Loucy (cell line): ENCODE results near the gene AXDND1.
"Not testable (repeated sequence)": the region's sequence is repeated elsewhere in the genome, so short reads cannot be mapped to it uniquely, and the experiment has no call there.

Source experiments
- H2AFZ ChIP-seq: fragments of 200-600 bp; sonication (generic); 2 replicates; pipeline ENCODE4 v1.6.0; 2016; ENCODE audit warnings: antibody characterized with exemption, mild to moderate bottlenecking, low read length, moderate library complexity
- H3F3A ChIP-seq: fragments of 200-600 bp; 2 replicates; pipeline ENCODE4 v1.6.0; 2016; ENCODE audit warnings: antibody characterized with exemption, low read depth, mild to moderate bottlenecking
- H3K27me3 ChIP-seq: fragments of 200-600 bp; sonication (generic); 2 replicates; pipeline ENCODE4 v1.6.1; 2014; ENCODE audit warnings: low read length, mild to moderate bottlenecking; ENCODE audit not compliant: insufficient read depth, poor library complexity, severe bottlenecking
- H3K36me3 ChIP-seq: fragments of 200-600 bp; sonication (generic); 2 replicates; pipeline ENCODE4 v1.6.1; 2016; ENCODE audit warnings: low read length; ENCODE audit not compliant: insufficient read depth
- H3K4me1 ChIP-seq: fragments of 200-600 bp; sonication (generic); 2 replicates; pipeline ENCODE4 v1.5.1; 2014; ENCODE audit warnings: low read length, mild to moderate bottlenecking; ENCODE audit not compliant: insufficient read depth, poor library complexity, severe bottlenecking
- H3K4me2 ChIP-seq: fragments of 200-600 bp; sonication (generic); 2 replicates; pipeline ENCODE4 v1.6.0; 2014; ENCODE audit warnings: antibody characterized with exemption, low read length, low read depth, mild to moderate bottlenecking; ENCODE audit not compliant: poor library complexity, severe bottlenecking
- H3K4me3 ChIP-seq: fragments of 200-600 bp; sonication (generic); 2 replicates; pipeline ENCODE4 v1.5.1; 2014; ENCODE audit warnings: low read length, mild to moderate bottlenecking, mixed read lengths; ENCODE audit not compliant: poor library complexity, severe bottlenecking
- H3K79me2 ChIP-seq: fragments of 200-600 bp; sonication (generic); 2 replicates; pipeline ENCODE4 v1.6.1; 2014; ENCODE audit warnings: low read length; ENCODE audit not compliant: insufficient read depth
- H3K9ac ChIP-seq: fragments of 200-600 bp; sonication (generic); 2 replicates; pipeline ENCODE4 v1.6.0; 2014; ENCODE audit warnings: mild to moderate bottlenecking, low read depth, low read length, moderate library complexity; ENCODE audit not compliant: poor library complexity, severe bottlenecking
- H3K9me2 ChIP-seq: fragments of 200-600 bp; sonication (generic); replicated peaks from 2 replicates; pipeline ENCODE4 v1.6.1; 2016; ENCODE audit warnings: low read depth, low read length, mixed read lengths
- H3K9me3 ChIP-seq: fragments of 200-600 bp; sonication (generic); 2 replicates; pipeline ENCODE4 v1.6.1; 2014; ENCODE audit warnings: mild to moderate bottlenecking, antibody characterized with exemption, low read length, low read depth; ENCODE audit not compliant: insufficient read depth
- H4K20me1 ChIP-seq: fragments of 200-600 bp; sonication (generic); 2 replicates; pipeline ENCODE4 v1.6.0; 2014; ENCODE audit warnings: antibody characterized with exemption, low read length, mild to moderate bottlenecking; ENCODE audit not compliant: insufficient read depth, poor library complexity, severe bottlenecking
- EZH2phosphoT487 ChIP-seq: fragments of 200-600 bp; IDR thresholded peaks from 2 replicates; pipeline ENCODE4 v1.6.1; 2018; ENCODE audit warnings: antibody characterized with exemption, mild to moderate bottlenecking, moderate library complexity, borderline replicate concordance
- TF ChIP-seq, protein P1 (sequence below): fragments of 200-600 bp; sonication (generic); conservative IDR thresholded peaks from 2 replicates; pipeline ENCODE4 v1.5.1; 2014; ENCODE audit warnings: mild to moderate bottlenecking, antibody characterized with exemption, low read length

Gene AXDND1

GRCh38 chr1:179440971-179441370 lies 75.2 kb downstream of the AXDND1 start:
- Histone ChIP-seq H3K9me2 (no peaks in the 10 kb centered on the region), H3K27me3 (no peaks in the 10 kb centered on the region), H3K9me3 (no peaks in the 10 kb centered on the region), H3K4me2 (no peak overlapping the region), H3F3A (no peaks in the 10 kb centered on the region), H3K79me2 (no peaks in the 10 kb centered on the region), H3K4me3 (no peak overlapping the region), H3K9ac (no peak overlapping the region), H2AFZ (no peak overlapping the region), H3K4me1 (no peaks in the 10 kb centered on the region), H4K20me1 (no peaks in the 10 kb centered on the region), H3K36me3 (no peaks in the 10 kb centered on the region)
- TF ChIP-seq, protein P1, sequence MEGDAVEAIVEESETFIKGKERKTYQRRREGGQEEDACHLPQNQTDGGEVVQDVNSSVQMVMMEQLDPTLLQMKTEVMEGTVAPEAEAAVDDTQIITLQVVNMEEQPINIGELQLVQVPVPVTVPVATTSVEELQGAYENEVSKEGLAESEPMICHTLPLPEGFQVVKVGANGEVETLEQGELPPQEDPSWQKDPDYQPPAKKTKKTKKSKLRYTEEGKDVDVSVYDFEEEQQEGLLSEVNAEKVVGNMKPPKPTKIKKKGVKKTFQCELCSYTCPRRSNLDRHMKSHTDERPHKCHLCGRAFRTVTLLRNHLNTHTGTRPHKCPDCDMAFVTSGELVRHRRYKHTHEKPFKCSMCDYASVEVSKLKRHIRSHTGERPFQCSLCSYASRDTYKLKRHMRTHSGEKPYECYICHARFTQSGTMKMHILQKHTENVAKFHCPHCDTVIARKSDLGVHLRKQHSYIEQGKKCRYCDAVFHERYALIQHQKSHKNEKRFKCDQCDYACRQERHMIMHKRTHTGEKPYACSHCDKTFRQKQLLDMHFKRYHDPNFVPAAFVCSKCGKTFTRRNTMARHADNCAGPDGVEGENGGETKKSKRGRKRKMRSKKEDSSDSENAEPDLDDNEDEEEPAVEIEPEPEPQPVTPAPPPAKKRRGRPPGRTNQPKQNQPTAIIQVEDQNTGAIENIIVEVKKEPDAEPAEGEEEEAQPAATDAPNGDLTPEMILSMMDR: no peak
- TF ChIP-seq EZH2phosphoT487: no peak

DNA sequence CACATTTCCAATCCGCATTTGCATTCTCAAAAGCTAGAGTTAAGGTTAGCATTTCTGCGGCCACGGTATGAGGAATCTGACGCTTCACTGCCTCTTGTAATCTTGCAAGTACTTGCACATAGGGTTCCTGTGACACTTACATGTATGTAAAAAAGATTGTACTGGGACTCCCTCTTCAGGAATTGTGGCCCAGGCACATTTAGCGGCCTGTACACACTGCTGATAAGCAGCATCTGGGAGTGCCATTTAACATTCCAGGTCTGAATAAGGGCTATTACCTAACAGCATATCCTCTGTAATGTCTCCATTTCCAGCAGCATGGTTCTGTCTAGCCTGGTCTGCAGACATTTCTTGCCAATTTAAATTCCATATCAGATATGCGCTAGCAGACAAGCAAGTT lies 75.7 kb downstream of the AXDND1 start:
- TF ChIP-seq, protein P1: no peak
- no peak for TF ChIP-seq EZH2phosphoT487
- H3K4me1 ChIP-seq: no peaks in the 10 kb centered on the region
- no peak overlapping the region for H2AFZ ChIP-seq
- H3K9ac ChIP-seq: no peak overlapping the region
- H3K36me3 ChIP-seq: no peaks in the 10 kb centered on the region
- H3K9me2 ChIP-seq: no peaks in the 10 kb centered on the region
- H3K9me3 ChIP-seq: no peaks in the 10 kb centered on the region
- no peaks in the 10 kb centered on the region for H3K27me3 ChIP-seq
- H3F3A ChIP-seq: no peaks in the 10 kb centered on the region
- H3K79me2 ChIP-seq: no peaks in the 10 kb centered on the region
- no peaks in the 10 kb centered on the region for H4K20me1 ChIP-seq
- no peak overlapping the region for H3K4me2 ChIP-seq
- no peak overlapping the region for H3K4me3 ChIP-seq

- H4K20me1 ChIP-seq, H3K4me2 ChIP-seq, H3K27me3 ChIP-seq, H3F3A ChIP-seq, H3K4me1 ChIP-seq, H3K9me3 ChIP-seq, H2AFZ ChIP-seq, H3K4me3 ChIP-seq, H3K9me2 ChIP-seq, H3K9ac ChIP-seq, H3K36me3 ChIP-seq, H3K79me2 ChIP-seq: not testable (repeated sequence)
Measured at GRCh38 chr1:179442846-179443245, 77.1 kb downstream of the AXDND1 start.

GRCh38 chr1:179445593-179445992 lies 79.8 kb downstream of the AXDND1 start:
- Histone ChIP-seq H3K4me3 (no peak overlapping the region), H4K20me1 (no peaks in the 10 kb centered on the region), H3K4me1 (no peaks in the 10 kb centered on the region), H3K4me2 (no peak overlapping the region), H3K36me3 (no peaks in the 10 kb centered on the region), H3K27me3 (no peaks in the 10 kb centered on the region), H3K79me2 (no peaks in the 10 kb centered on the region), H3K9ac (no peak overlapping the region), H2AFZ (no peak overlapping the region), H3K9me2 (no peaks in the 10 kb centered on the region), H3F3A (no peaks in the 10 kb centered on the region), H3K9me3 (no peaks in the 10 kb centered on the region)
- no peak for TF ChIP-seq EZH2phosphoT487
- TF ChIP-seq, protein P1: no peak
